GM21576 (cell line): ENCODE results near the gene METTL18.

Source experiments
- ATAC-seq: cut with Tn5 transposase; IDR thresholded peaks from one replicate; pipeline ENCODE4 v1.9.1; 2021; ENCODE audit warnings: mild to moderate bottlenecking, moderate library complexity; ENCODE audit not compliant: unreplicated experiment

The METTL18 gene

DNA sequence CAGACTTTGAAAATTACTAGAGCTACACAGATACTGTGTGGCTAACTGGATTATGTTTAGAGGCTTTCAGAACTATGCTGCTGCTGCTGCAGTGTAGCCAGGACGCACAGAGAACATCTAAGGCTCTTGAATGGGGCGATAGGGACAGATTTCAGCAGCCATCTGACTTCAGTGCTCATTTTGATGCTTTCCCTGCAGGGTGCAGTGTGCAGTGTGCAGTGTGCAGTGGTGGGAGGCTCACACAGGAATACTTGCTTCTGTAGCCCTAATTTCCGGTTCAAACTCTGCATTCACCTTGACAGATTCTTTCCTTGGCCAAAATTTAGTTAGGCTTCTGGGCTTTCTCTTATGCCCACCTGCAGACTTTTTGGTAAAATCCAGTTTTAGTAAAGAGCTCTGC lies 7.7 kb downstream of the METTL18 start:
- ATAC-seq = no peak

DNA sequence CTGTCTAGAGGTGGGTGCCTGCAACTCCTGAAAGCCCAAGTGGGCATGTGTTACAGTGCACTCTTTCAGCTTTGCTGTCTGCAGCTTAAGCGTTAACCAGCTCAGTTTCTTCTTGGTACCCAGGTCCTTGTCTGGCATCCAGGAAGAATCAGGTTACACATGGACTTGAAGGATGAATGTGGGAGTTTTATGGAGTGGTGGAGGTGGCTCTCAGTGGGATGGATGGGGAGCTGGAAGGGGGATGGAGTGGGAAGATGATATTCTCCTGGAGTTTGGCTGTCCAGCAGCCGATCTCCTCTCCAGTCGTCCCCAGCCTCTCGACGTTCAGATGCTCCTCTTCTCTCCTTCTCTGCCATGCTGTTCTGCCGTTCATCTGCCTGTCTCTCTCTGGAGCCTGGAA lies 9.4 kb downstream of the METTL18 start:
- ATAC-seq = no peak

- no peak for ATAC-seq
These were observed 10.6 kb downstream of the METTL18 start for GRCh38 chr1:169784102-169784501.

- ATAC-seq = no peak
These were observed 12.1 kb downstream of the METTL18 start for GRCh38 chr1:169782596-169782995.

GRCh38 chr1:169779970-169780369 lies 14.7 kb downstream of the METTL18 start:
- ATAC-seq = no peak

- no peak for ATAC-seq
These were observed 15.6 kb downstream of the METTL18 start for GRCh38 chr1:169779150-169779549.

- no peak for ATAC-seq
These were observed 18.3 kb downstream of the METTL18 start for GRCh38 chr1:169776440-169776839.

DNA sequence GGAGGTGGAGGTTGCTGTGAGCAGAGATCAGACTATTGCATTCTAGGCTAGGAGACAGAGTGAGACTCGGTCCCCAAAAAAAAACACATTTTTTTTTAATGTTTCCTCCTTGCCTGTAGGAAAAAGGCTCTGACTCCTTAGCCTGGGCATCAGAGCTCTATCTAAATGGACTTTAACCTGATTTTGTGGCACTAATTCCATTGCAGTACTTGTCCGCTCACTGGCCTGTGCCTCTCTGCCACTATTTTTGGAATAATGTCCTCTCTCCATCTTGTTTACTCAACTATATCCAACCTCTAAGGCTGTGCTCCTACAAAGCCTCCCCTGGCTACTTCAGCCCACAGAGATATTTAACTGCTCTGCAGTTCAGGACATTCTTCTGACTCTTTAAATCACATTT lies 26.5 kb downstream of the METTL18 start:
- ATAC-seq = no peak

- ATAC-seq = no peak
These were observed 29.0 kb downstream of the METTL18 start for GRCh38 chr1:169765580-169766331.

GRCh38 chr1:169764919-169765318 lies 29.8 kb downstream of the METTL18 start:
- ATAC-seq = no peak

GRCh38 chr1:169762699-169763098 lies 32.0 kb downstream of the METTL18 start:
- no peak for ATAC-seq

DNA sequence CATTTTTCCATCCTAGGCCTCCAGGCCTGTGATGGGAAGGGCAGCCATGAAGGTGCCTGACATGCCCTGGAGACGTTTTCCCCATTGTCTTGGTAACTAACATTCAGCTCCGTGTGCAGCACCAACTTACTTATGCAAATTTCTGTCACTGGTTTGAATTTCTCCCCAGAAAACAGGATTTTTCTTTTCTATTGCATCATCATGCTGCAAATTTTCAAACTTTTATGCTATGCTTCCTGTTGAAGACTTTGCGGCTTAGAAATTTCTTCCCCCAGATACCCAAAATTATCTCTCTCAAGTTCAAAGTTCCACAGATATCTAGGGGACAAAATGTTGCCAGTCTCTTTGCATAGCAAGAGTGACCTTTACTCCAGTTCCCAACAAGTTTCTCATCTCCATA lies 35.7 kb downstream of the METTL18 start:
- no peak for ATAC-seq

DNA sequence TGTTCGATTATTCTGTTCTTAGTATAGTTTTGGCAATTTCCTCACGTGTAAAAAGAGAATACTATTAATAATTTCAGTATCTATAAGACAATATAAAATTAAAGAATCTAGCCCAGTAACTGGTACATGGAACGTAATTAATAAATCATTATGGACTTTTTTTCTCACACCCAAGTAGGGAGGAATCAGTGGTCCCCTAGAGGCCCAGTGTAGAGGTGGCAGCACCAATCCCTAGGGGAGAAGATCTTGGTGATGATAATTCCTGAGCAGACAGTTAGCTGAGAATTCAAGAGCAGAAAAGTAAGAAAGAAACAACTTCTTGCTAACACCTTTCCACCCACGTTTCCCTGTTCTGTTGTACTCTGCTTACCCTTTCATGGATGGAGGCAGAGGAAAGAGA lies 41.2 kb downstream of the METTL18 start:
- no peak for ATAC-seq

DNA sequence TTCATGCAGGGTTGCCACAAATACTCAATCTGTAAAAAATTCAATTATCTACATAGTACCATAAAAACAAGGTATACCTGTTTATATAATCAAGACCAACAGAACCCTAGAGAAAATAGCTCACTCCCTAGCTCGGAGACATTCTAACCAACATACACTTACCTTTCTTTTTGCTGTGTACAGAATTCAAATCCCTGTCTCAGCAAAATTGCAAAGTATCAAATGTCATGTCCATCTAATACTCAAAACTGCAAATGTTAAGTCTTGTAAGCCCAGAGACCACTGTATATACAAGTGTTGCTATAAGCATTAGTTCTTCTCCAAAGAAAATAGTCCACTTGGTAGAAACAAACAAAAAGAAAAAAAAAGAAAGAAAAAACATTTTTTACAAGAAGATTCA lies 44.7 kb downstream of the METTL18 start:
- ATAC-seq = no peak

DNA sequence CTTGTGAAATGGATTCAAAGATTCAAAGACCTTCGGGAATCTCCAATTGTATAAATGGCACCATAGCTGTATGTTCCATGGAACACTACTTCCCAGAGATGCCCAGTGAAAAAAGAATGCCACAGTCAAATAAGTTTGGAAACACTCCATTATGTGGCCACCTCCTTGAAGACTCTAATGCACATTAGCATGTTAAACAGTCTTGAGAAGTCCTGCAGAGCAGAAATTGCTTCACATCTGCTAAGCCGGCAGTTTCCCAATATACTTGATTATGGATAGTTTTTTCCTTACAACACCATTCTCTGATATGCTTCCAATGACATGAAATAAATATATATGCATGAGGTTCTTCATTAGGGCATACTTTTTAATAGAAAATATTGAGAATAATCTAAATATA lies 48.2 kb downstream of the METTL18 start:
- ATAC-seq = no peak

- no peak for ATAC-seq
These were observed 49.5 kb downstream of the METTL18 start for GRCh38 chr1:169745015-169745861.
